Brain microvascular endothelial cell (primary cell): Measurements from ENCODE around the gene UMOD.

ENCODE experiments used
- DNase-seq: peaks from one replicate; pipeline ENCODE4 v3.0.0-alpha.2; 2020
- H3K27ac ChIP-seq: fragments of 250-450 bp; sonication (Bioruptor Pico); 2 replicates; pipeline ENCODE4 v1.5.1; 2020; ENCODE audit warnings: mild to moderate bottlenecking, moderate library complexity
- H3K27me3 ChIP-seq: fragments of 250-450 bp; sonication (Bioruptor Pico); replicated peaks from 2 replicates; pipeline ENCODE4 v1.5.1; 2020; ENCODE audit warnings: mild to moderate bottlenecking
- H3K36me3 ChIP-seq: fragments of 250-450 bp; sonication (Bioruptor Pico); replicated peaks from 2 replicates; pipeline ENCODE4 v1.5.1; 2020; ENCODE audit warnings: mild to moderate bottlenecking
- H3K4me3 ChIP-seq: 2 replicates; pipeline ENCODE4 v1.5.1; 2011; ENCODE audit warnings: low read depth, mild to moderate bottlenecking, control low read depth, low read length, moderate library complexity
- CTCF ChIP-seq: IDR thresholded peaks from 2 replicates; pipeline ENCODE4 v1.5.1; 2011; ENCODE audit warnings: low read depth, mild to moderate bottlenecking, moderate library complexity, low read length, control low read depth, inconsistent platforms; ENCODE audit errors: missing control alignments
- in situ Hi-C: cut with HindIII; loops from 2 replicates; pipeline ENCODE4 v1.10.0; 2017; ENCODE audit warnings: low sequenced_read_pairs, low pct_ligation_motif_present

The UMOD gene

GRCh38 chr16:20397468-20398074 is 45.1 kb upstream of the UMOD start:
- in situ Hi-C loops: loop anchor here (25.0 kb wide), 1 partner anchor 485 kb away; no protein-coding TSS in a partner anchor
- TF ChIP-seq CTCF: no peak
- no peak overlapping the region for H3K4me3 ChIP-seq
- no peaks in the 10 kb centered on the region for H3K27me3 ChIP-seq
- no peaks in the 10 kb centered on the region for H3K36me3 ChIP-seq
- DNase-seq: no peak
- no peak overlapping the region for H3K27ac ChIP-seq

GRCh38 chr16:20396846-20397467 is 44.4 kb upstream of the UMOD start:
- TF ChIP-seq CTCF: no peak
- in situ Hi-C loops: loop anchor here (25.0 kb wide), 1 partner anchor 485 kb away; no protein-coding TSS in a partner anchor
- H3K27ac ChIP-seq: no peak overlapping the region
- DNase-seq: no peak
- no peak overlapping the region for H3K4me3 ChIP-seq
- H3K27me3 ChIP-seq: no peaks in the 10 kb centered on the region
- H3K36me3 ChIP-seq: no peaks in the 10 kb centered on the region

GRCh38 chr16:20395946-20396345 is 43.4 kb upstream of the UMOD start:
- TF ChIP-seq CTCF: no peak
- in situ Hi-C loops: loop anchor here (25.0 kb wide), 1 partner anchor 484 kb away; no protein-coding TSS in a partner anchor
- DNase-seq: no peak
- Histone ChIP-seq H3K27ac (no peak overlapping the region), H3K36me3 (no peaks in the 10 kb centered on the region), H3K27me3 (no peaks in the 10 kb centered on the region), H3K4me3 (no peak overlapping the region)

DNA sequence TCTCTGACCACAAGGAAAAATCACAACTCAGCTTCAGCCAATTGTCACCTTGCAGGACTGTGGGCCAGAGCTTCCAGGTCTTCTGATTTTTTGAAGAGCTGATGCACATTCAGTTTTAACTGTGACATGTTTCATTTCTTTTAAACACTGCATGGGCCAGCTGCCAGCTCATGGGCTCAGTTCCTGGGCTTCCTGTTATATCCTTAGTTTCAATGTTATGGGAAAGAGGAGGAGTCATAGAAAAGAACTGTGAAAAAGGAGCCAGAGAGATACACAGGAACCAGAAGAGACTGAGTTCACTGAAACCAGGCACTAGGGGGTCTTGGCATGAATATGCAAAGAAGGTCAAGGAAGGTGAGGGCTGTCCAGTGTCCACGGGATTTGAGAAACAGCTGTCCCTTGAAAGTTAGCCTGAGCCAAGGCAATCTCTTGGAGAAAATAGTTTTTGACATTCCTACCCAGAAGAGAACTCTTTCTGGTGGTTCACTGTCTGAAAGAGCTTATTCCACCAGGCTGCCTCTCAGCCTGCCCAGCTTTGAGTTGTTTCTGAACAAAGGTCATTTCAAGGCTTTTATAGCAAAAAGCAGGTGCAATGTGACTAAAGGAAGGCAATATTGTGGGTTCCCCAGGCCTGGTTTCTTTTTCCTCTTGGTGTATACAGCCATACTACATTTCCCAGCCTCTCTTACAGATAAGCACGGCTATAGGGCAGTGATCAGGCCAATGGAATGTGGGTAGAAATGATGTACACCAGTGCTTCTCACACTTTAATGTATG is 41.5 kb upstream of the UMOD start:
- H3K36me3 ChIP-seq: no peaks in the 10 kb centered on the region
- H3K4me3 ChIP-seq: no peak overlapping the region
- no peak overlapping the region for H3K27ac ChIP-seq
- TF ChIP-seq CTCF: no peak
- DNase-seq: no peak
- no peaks in the 10 kb centered on the region for H3K27me3 ChIP-seq
- in situ Hi-C loops: loop anchor here (25.0 kb wide), 1 partner anchor 482 kb away; no protein-coding TSS in a partner anchor

- Histone ChIP-seq H3K4me3 (no peak overlapping the region), H3K27ac (no peak overlapping the region), H3K27me3 (no peaks in the 10 kb centered on the region), H3K36me3 (no peaks in the 10 kb centered on the region)
- no peak for DNase-seq
- no peak for TF ChIP-seq CTCF
- in situ Hi-C loops: loop anchor here (25.0 kb wide), 1 partner anchor 479 kb away; no protein-coding TSS in a partner anchor
These were observed 38.5 kb upstream of the UMOD start for GRCh38 chr16:20391045-20391444.
